ENCODE results near the gene PCYT1B.

Gene PCYT1B

DNA sequence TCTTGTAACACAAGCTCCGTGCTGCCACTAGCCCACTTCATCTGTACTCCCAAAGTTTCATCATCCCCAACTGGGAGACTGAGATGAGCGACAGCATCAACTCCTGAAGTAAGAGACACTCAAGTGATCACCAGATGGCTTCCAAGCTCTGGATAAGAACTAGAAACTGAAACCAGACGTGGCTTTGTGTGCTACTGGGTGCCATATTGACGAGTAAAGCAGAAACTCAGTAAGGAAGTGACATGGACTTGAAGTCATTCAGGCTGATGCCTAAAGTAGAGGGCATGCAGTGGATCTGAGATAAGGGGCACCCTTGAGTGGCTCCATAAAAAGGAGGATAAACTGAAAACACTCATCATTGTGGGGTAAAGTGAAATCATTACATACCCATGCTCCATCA is 72.4 kb downstream of the PCYT1B start:
- Histone ChIP-seq H3K4me1 (ENCODE audit: low read length) (no peaks in the 10 kb centered on the region), H3K4me3 (ENCODE audit: low read length) (no peak overlapping the region), H3K9me3 (ENCODE audit: insufficient read depth, low read length) (no peaks in the 10 kb centered on the region), H3K36me3 (replicated peaks; ENCODE audit: low read depth, low read length) (no peaks in the 10 kb centered on the region), H2AFZ (ENCODE audit: low read depth, low read length) (no peak overlapping the region), H4K20me1 (ENCODE audit: insufficient read depth, low read length) (no peaks in the 10 kb centered on the region), H3K9ac (ENCODE audit: low read length) (no peak overlapping the region), H3K27ac (ENCODE audit: low read length) (no peak overlapping the region), H3K27me3 (ENCODE audit: low read depth, low read length) (no peaks in the 10 kb centered on the region), H3K79me2 (ENCODE audit: low read length) (no peaks in the 10 kb centered on the region), H3K4me2 (ENCODE audit: low read length) (no peak overlapping the region)
- no peak for TF ChIP-seq CTCF (IDR thresholded peaks at IDR 0.05; ENCODE audit: low read depth, low read length)
- no peak for TF ChIP-seq EZH2phosphoT487 (IDR thresholded peaks at IDR 0.05; ENCODE audit: low read depth)

DNA sequence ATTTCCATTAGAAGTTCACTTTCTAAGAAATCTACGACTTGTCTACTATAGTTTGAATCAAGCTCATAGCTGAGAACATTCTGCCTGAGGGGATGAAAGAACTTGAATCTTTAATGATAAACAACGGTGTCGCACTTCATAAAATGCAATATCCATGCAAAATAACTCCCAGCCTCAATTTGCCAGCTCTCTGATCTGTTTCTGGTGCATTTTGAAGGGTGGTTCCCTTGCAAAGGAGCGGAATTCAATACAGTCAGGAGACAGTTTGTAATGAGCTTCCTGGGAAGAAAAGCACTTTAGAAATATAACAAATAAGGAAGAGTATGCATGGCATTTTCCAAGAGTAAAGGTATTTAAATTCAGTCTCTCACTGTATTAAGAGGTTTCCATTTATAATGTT is 80.0 kb downstream of the PCYT1B start:
- H2AFZ ChIP-seq (ENCODE audit: low read depth, low read length), result no peak overlapping the region
- H3K79me2 ChIP-seq (ENCODE audit: low read length), result no peaks in the 10 kb centered on the region
- TF ChIP-seq EZH2phosphoT487 (IDR thresholded peaks at IDR 0.05; ENCODE audit: low read depth) (no peak), CTCF (IDR thresholded peaks at IDR 0.05; ENCODE audit: low read depth, low read length) (no peak)
- no peaks in the 10 kb centered on the region for H3K36me3 ChIP-seq (replicated peaks; ENCODE audit: low read depth, low read length)
- H4K20me1 ChIP-seq (ENCODE audit: insufficient read depth, low read length), result no peaks in the 10 kb centered on the region
- H3K9me3 ChIP-seq (ENCODE audit: insufficient read depth, low read length), result no peaks in the 10 kb centered on the region
- no peaks in the 10 kb centered on the region for H3K27me3 ChIP-seq (ENCODE audit: low read depth, low read length)
- no peak overlapping the region for H3K4me2 ChIP-seq (ENCODE audit: low read length)
- H3K4me1 ChIP-seq (ENCODE audit: low read length), result no peaks in the 10 kb centered on the region
- H3K27ac ChIP-seq (ENCODE audit: low read length), result no peak overlapping the region
- H3K9ac ChIP-seq (ENCODE audit: low read length), result no peak overlapping the region
- H3K4me3 ChIP-seq (ENCODE audit: low read length), result no peak overlapping the region

DNA sequence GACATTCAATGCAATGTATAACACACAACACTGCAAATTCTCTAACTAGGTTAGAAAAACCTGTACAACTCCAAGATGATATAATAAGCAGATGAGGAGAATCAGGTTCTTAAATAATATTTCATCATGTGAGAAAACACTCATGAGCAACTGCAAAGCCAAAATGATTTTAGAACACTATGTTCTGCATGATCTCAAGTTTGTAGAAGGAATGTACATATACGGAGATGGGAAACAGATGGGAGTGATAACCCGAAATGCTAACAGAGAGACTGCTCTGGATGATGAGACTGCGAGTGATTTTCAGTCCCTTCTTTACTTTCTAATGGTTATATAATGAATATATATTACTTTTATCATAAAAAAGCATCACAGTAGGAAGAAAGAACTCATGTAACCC is 80.9 kb downstream of the PCYT1B start:
- H3K9me3 ChIP-seq (ENCODE audit: insufficient read depth, low read length), result no peaks in the 10 kb centered on the region
- TF ChIP-seq CTCF (IDR thresholded peaks at IDR 0.05; ENCODE audit: low read depth, low read length), result no peak
- no peak for TF ChIP-seq EZH2phosphoT487 (IDR thresholded peaks at IDR 0.05; ENCODE audit: low read depth)
- H3K4me2 ChIP-seq (ENCODE audit: low read length), result no peak overlapping the region
- H3K4me1 ChIP-seq (ENCODE audit: low read length), result no peaks in the 10 kb centered on the region
- H4K20me1 ChIP-seq (ENCODE audit: insufficient read depth, low read length), result no peaks in the 10 kb centered on the region
- H3K27me3 ChIP-seq (ENCODE audit: low read depth, low read length), result no peaks in the 10 kb centered on the region
- H3K9ac ChIP-seq (ENCODE audit: low read length), result no peak overlapping the region
- no peak overlapping the region for H2AFZ ChIP-seq (ENCODE audit: low read depth, low read length)
- H3K27ac ChIP-seq (ENCODE audit: low read length), result no peak overlapping the region
- no peaks in the 10 kb centered on the region for H3K79me2 ChIP-seq (ENCODE audit: low read length)
- no peak overlapping the region for H3K4me3 ChIP-seq (ENCODE audit: low read length)
- H3K36me3 ChIP-seq (replicated peaks; ENCODE audit: low read depth, low read length), result no peaks in the 10 kb centered on the region

DNA sequence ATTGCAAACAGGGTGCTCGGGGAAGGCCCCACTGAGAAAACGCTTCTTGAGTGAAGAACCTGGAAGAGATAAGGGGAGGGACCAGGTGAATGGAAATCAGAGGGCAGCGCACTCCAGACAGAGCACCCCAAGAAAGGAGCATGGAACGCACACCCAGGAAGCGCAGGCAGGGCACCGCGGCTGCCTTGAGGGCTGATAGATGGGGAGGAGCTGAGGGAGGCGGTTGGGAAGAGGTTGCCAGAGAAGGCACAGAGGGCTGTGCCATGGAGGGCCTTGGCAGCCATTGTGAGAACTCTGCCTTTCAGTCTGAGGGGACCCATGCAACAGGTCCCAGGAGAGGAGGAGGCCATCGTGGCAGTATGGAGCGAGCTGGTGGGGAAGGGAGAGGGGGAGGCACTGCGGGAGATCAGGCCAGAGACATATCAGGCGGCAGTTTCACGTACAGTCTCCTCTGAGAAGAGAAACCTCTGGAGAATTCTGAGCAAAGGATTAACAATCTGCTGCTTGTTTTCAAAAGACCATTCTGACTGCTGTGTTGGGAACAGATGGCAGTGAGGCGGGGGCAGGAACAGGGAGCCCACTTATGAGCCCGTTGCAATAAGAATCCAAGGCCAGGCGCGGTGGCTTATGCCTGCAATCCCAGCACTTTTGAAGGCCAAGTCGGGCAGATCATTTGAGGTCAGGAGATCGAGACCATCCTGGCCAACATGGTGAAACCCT is 83.7 kb downstream of the PCYT1B start:
- Histone ChIP-seq H3K36me3 (replicated peaks; ENCODE audit: low read depth, low read length) (no peaks in the 10 kb centered on the region), H3K4me3 (ENCODE audit: low read length) (no peak overlapping the region), H3K27ac (ENCODE audit: low read length) (no peak overlapping the region), H2AFZ (ENCODE audit: low read depth, low read length) (no peak overlapping the region), H3K9ac (ENCODE audit: low read length) (no peak overlapping the region), H3K4me1 (ENCODE audit: low read length) (no peaks in the 10 kb centered on the region), H3K9me3 (ENCODE audit: insufficient read depth, low read length) (no peaks in the 10 kb centered on the region), H3K79me2 (ENCODE audit: low read length) (no peaks in the 10 kb centered on the region), H4K20me1 (ENCODE audit: insufficient read depth, low read length) (no peaks in the 10 kb centered on the region), H3K27me3 (ENCODE audit: low read depth, low read length) (no peaks in the 10 kb centered on the region), H3K4me2 (ENCODE audit: low read length) (no peak overlapping the region)
- TF ChIP-seq CTCF (IDR thresholded peaks at IDR 0.05; ENCODE audit: low read depth, low read length) (no peak), EZH2phosphoT487 (IDR thresholded peaks at IDR 0.05; ENCODE audit: low read depth) (no peak)
